Uterus (tissue), 2 donors: ENCODE data around the gene KCNF1.

Source experiments
- CTCF ChIP-seq, 4 experiments: fragments of 200-600 bp in 2 of 4; fragments of 450-650 bp in 2 of 4; sonication (generic) in 2 of 4; IDR thresholded peaks; one replicate each; pipeline ENCODE4 v1.5.1; 2016 to 2019; ENCODE audit warnings: antibody characterized with exemption in 4 of 4, mild to moderate bottlenecking in 2 of 4, moderate library complexity in 1 of 4
- POLR2A ChIP-seq, 2 donors: fragments of 450-650 bp; IDR thresholded peaks; one replicate each; pipeline ENCODE4 v1.6.1; 2016; ENCODE audit warnings: antibody characterized with exemption in 2 of 2, mild to moderate bottlenecking in 1 of 2, moderate library complexity in 1 of 2

DNA sequence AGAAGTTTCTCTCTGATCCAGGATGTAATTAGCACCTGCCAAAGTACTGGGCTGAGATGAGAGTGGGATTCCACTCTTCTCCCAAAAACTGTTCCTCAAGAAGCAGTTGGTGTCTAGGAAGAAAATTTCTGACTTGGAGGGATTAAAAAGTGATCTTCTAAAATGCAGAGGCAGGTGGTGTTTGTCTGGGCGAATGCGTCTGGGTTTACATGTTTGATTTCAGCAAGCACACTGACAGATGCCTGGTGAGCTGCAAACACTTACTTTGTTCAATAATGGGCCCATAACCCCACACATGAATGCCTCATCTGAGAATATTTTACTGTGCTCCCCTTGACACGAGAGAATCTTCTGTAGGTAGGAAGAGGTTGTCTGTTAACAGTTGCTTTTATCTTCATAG lies 24.3 kb upstream of the KCNF1 start:
- TF ChIP-seq CTCF (IDR thresholded peaks at IDR 0.05) (no peak), POLR2A (IDR thresholded peaks at IDR 0.05) (no peak)
